Astrocyte (in vitro differentiated cells and primary cell): ENCODE data around the gene SLC5A12. TPM values are rescaled to one million over a fixed set of nuclear protein-coding genes. Genes with fewer than 3 reads are reported as not detected.

Experiments used
- DNase-seq: peaks from one replicate; pipeline ENCODE4 v3.0.0-alpha.2; 2010; ENCODE audit warnings: low read depth
- FAIRE-seq: peaks from 2 replicates; lab custom pipeline; 2011; peaks lifted over from hg19 to GRCh38; lab: Jason Lieb, UNC
- H2AFZ ChIP-seq: 2 replicates; pipeline ENCODE4 v1.6.0; 2012; ENCODE audit warnings: low read depth, low read length, inconsistent platforms
- H3K27ac ChIP-seq: 2 replicates; pipeline ENCODE4 v1.5.1; 2011; ENCODE audit warnings: low read depth, low read length, inconsistent platforms
- H3K27me3 ChIP-seq: 2 replicates; pipeline ENCODE4 v1.6.0; 2011; ENCODE audit warnings: low read length, inconsistent platforms; ENCODE audit not compliant: insufficient read depth
- H3K36me3 ChIP-seq: 2 replicates; pipeline ENCODE4 v1.5.1; 2011; ENCODE audit warnings: low read length, inconsistent platforms; ENCODE audit not compliant: insufficient read depth
- H3K4me1 ChIP-seq: 2 replicates; pipeline ENCODE4 v1.5.1; 2011; ENCODE audit warnings: low read length, inconsistent platforms; ENCODE audit not compliant: insufficient read depth
- H3K4me2 ChIP-seq: 2 replicates; pipeline ENCODE4 v1.6.0; 2012; ENCODE audit warnings: low read length, inconsistent platforms
- H3K4me3 ChIP-seq: 2 replicates; pipeline ENCODE4 v1.5.1; 2011; ENCODE audit warnings: low read depth, mild to moderate bottlenecking, low read length, inconsistent platforms; ENCODE audit not compliant: insufficient read depth
- H3K79me2 ChIP-seq: 2 replicates; pipeline ENCODE4 v1.6.0; 2012; ENCODE audit warnings: mild to moderate bottlenecking, low read length, inconsistent platforms; ENCODE audit not compliant: insufficient read depth
- H3K9ac ChIP-seq: 2 replicates; pipeline ENCODE4 v1.6.0; 2012; ENCODE audit warnings: mild to moderate bottlenecking, low read length, inconsistent platforms
- H3K9me3 ChIP-seq: 2 replicates; pipeline ENCODE4 v1.5.1; 2012; ENCODE audit warnings: low read depth, mild to moderate bottlenecking, low read length, inconsistent platforms; ENCODE audit not compliant: insufficient read depth
- H4K20me1 ChIP-seq: 2 replicates; pipeline ENCODE4 v1.6.0; 2012; ENCODE audit warnings: low read length, inconsistent platforms; ENCODE audit not compliant: insufficient read depth
- H3K27ac Mint-ChIP-seq: one replicate; pipeline ENCODE4 v1.8.0; 2021; ENCODE audit warnings: mild to moderate bottlenecking, mixed read lengths; ENCODE audit not compliant: unreplicated experiment
- H3K27me3 Mint-ChIP-seq: one replicate; pipeline ENCODE4 v1.8.0; 2021; ENCODE audit warnings: low read depth, mixed read lengths; ENCODE audit not compliant: unreplicated experiment
- H3K36me3 Mint-ChIP-seq: one replicate; pipeline ENCODE4 v1.8.0; 2021; ENCODE audit warnings: low read depth, mixed read lengths; ENCODE audit not compliant: unreplicated experiment
- H3K4me1 Mint-ChIP-seq: one replicate; pipeline ENCODE4 v1.8.0; 2021; ENCODE audit warnings: low read depth, mixed read lengths; ENCODE audit not compliant: unreplicated experiment
- H3K4me3 Mint-ChIP-seq: one replicate; pipeline ENCODE4 v1.8.0; 2021; ENCODE audit warnings: mild to moderate bottlenecking, moderate library complexity, mixed read lengths; ENCODE audit not compliant: unreplicated experiment
- H3K9me3 Mint-ChIP-seq: one replicate; pipeline ENCODE4 v1.8.0; 2021; ENCODE audit warnings: mild to moderate bottlenecking, mixed read lengths; ENCODE audit not compliant: unreplicated experiment
- CTCF ChIP-seq: IDR thresholded peaks from 2 replicates; pipeline ENCODE4 v1.5.1; 2011; ENCODE audit warnings: low read depth, mild to moderate bottlenecking, inconsistent platforms, low read length, moderate library complexity; ENCODE audit not compliant: insufficient read depth
- EZH2 ChIP-seq: IDR thresholded peaks from 2 replicates; pipeline ENCODE4 v1.6.1; 2012; ENCODE audit warnings: mild to moderate bottlenecking, low read length, inconsistent platforms; ENCODE audit not compliant: insufficient read depth
- total RNA-seq: library from RNA; stranded (reverse); gene quantifications from 2 replicates; pipeline ENCODE4 v1.2.1, GENCODE V29; 2021

The SLC5A12 gene
- total RNA-seq, 1 donor from 2014 or later = 0.14 TPM

GRCh38 chr11:26739366-26740073 lies 17.7 kb upstream of the SLC5A12 start:
- peaks cover 3% of the 10 kb centered on the region for H3K4me1 Mint-ChIP-seq
- H3K4me1 ChIP-seq = peaks cover 2% of the 10 kb centered on the region
- no peak overlapping the region for H3K4me2 ChIP-seq
- no peak overlapping the region for H2AFZ ChIP-seq
- no peak overlapping the region for H3K4me3 Mint-ChIP-seq
- no peak for DNase-seq
- no peaks in the 10 kb centered on the region for H3K79me2 ChIP-seq
- FAIRE-seq = no peak
- no peak overlapping the region for H3K27ac Mint-ChIP-seq
- TF ChIP-seq CTCF (no peak), EZH2 (no peak)
- no peaks in the 10 kb centered on the region for H3K36me3 Mint-ChIP-seq
- no peak overlapping the region for H3K4me3 ChIP-seq
- H3K27me3 ChIP-seq = no peaks in the 10 kb centered on the region
- H3K9me3 ChIP-seq = no peaks in the 10 kb centered on the region
- no peak overlapping the region for H3K27ac ChIP-seq
- H3K27me3 Mint-ChIP-seq = no peaks in the 10 kb centered on the region
- no peaks in the 10 kb centered on the region for H3K36me3 ChIP-seq
- no peak overlapping the region for H3K9ac ChIP-seq
- no peaks in the 10 kb centered on the region for H3K9me3 Mint-ChIP-seq
- H4K20me1 ChIP-seq = no peaks in the 10 kb centered on the region

DNA sequence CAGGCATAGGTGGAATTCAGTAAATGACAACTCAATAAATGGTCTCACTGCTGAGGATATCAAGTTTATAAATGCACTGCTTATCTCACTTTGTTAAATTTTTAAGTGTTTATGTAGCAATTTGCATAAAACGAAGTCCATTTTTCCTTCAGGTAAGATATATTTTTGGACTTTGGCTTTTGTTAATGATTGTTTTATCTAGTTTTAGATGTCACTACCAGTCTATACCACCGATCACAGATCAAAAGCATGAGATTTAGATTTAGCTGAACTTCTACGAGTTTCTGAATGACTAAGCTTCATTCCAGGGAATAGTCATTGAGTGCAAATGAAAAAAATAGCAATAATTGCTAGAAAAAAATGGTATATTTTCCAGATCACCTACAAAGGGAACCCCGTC lies 12.8 kb upstream of the SLC5A12 start:
- H3K27ac Mint-ChIP-seq = no peak overlapping the region
- peaks cover 5% of the 10 kb centered on the region for H3K9me3 Mint-ChIP-seq

More for the DNA sequence above, 12.8 kb upstream of the SLC5A12 start:
- no peaks in the 10 kb centered on the region for H3K36me3 ChIP-seq
- FAIRE-seq (no peak), DNase-seq (no peak)
- H3K4me1 Mint-ChIP-seq = peaks cover 8% of the 10 kb centered on the region
- H2AFZ ChIP-seq = no peak overlapping the region
- no peaks in the 10 kb centered on the region for H3K27me3 Mint-ChIP-seq
- no peak overlapping the region for H3K4me3 Mint-ChIP-seq
- H4K20me1 ChIP-seq = no peaks in the 10 kb centered on the region
- H3K27ac ChIP-seq = no peak overlapping the region
- no peak overlapping the region for H3K4me2 ChIP-seq
- H3K4me1 ChIP-seq = no peaks in the 10 kb centered on the region
- no peak overlapping the region for H3K9ac ChIP-seq
- H3K9me3 ChIP-seq = no peaks in the 10 kb centered on the region
- no peaks in the 10 kb centered on the region for H3K27me3 ChIP-seq
- no peaks in the 10 kb centered on the region for H3K79me2 ChIP-seq
- H3K36me3 Mint-ChIP-seq = no peaks in the 10 kb centered on the region
- no peak overlapping the region for H3K4me3 ChIP-seq
- TF ChIP-seq CTCF (no peak), EZH2 (no peak)
